IMR-90 (cell line): ENCODE measurements around the gene SH3RF2.

Experiments used
- CEBPB ChIP-seq: IDR thresholded peaks from 2 replicates; pipeline ENCODE4 v1.6.1; 2012; ENCODE audit warnings: low read depth, low read length, improper control_type of control experiment
- CHD1 ChIP-seq: IDR thresholded peaks from 2 replicates; pipeline ENCODE4 v1.6.1; 2012; ENCODE audit warnings: low read depth, low read length, improper control_type of control experiment
- CTCF ChIP-seq: conservative IDR thresholded peaks from 2 replicates; pipeline ENCODE4 v1.5.1; 2012; ENCODE audit warnings: mild to moderate bottlenecking, low read depth, low read length, improper control_type of control experiment
- FOS ChIP-seq: fragments of 150-350 bp; IDR thresholded peaks from 2 replicates; pipeline ENCODE4 v1.6.1; 2016; ENCODE audit warnings: low read depth, low read length
- MAFK ChIP-seq: IDR thresholded peaks from 2 replicates; pipeline ENCODE4 v1.6.1; 2012; ENCODE audit warnings: low read depth, low read length, improper control_type of control experiment
- MXI1 ChIP-seq: IDR thresholded peaks from 2 replicates; pipeline ENCODE4 v1.6.1; 2012; ENCODE audit warnings: low read depth, mild to moderate bottlenecking, low read length, moderate library complexity, borderline replicate concordance
- POLR2A ChIP-seq: IDR thresholded peaks from 2 replicates; pipeline ENCODE4 v1.6.1; 2012; ENCODE audit warnings: mild to moderate bottlenecking, low read depth, low read length
- RAD21 ChIP-seq: IDR thresholded peaks from 2 replicates; pipeline ENCODE4 v1.6.1; 2012; ENCODE audit warnings: low read length, improper control_type of control experiment
- RCOR1 ChIP-seq: IDR thresholded peaks from 2 replicates; pipeline ENCODE4 v1.6.1; 2012; ENCODE audit warnings: mild to moderate bottlenecking, low read length, improper control_type of control experiment; ENCODE audit not compliant: insufficient replicate concordance
- RFX5 ChIP-seq: IDR thresholded peaks from 2 replicates; pipeline ENCODE4 v1.8.0; 2012; ENCODE audit warnings: low read depth, mild to moderate bottlenecking, low read length, moderate library complexity
- SMC3 ChIP-seq: fragments of 150-350 bp; IDR thresholded peaks from 2 replicates; pipeline ENCODE4 v1.6.1; 2016; ENCODE audit warnings: low read depth, mild to moderate bottlenecking, antibody characterized with exemption, low read length, moderate library complexity
- USF2 ChIP-seq: fragments of 150-350 bp; IDR thresholded peaks from 2 replicates; pipeline ENCODE4 v1.6.1; 2017; ENCODE audit warnings: mild to moderate bottlenecking, antibody characterized with exemption, low read length, low read depth

GRCh38 chr5:145941448-145942130 is 5.2 kb downstream of the SH3RF2 start:
- TF ChIP-seq CTCF (no peak), MAFK (no peak), RAD21 (no peak), SMC3 (no peak), POLR2A (no peak), MXI1 (no peak), FOS (no peak), CHD1 (no peak), RFX5 (no peak), RCOR1 (peak; percentile 35), CEBPB (peak; percentile 30; the same call in 1 of the 2 replicates), USF2 (no peak)
